Liver (tissue), 9 donors: Measurements from ENCODE around the gene PDE4D. TPM values are rescaled to one million over a fixed set of nuclear protein-coding genes. Genes with fewer than 3 reads are reported as not detected.
"Not testable (repeated sequence)": the region's sequence is repeated elsewhere in the genome, so short reads cannot be mapped to it uniquely, and the experiment has no call there.

Experiments used
- DNase-seq: peaks from one replicate; pipeline ENCODE4 v3.0.0-alpha.2; 2017; ENCODE audit warnings: low spot score
- H3K27ac ChIP-seq, 2 donors: one replicate each; pipeline ENCODE4 v1.7.0; 2013; ENCODE audit warnings: inconsistent platforms in 2 of 2, low read length in 2 of 2, control low read depth in 1 of 2, low read depth in 1 of 2, mild to moderate bottlenecking in 1 of 2
- H3K27me3 ChIP-seq, 4 donors: one replicate each; pipeline versions ENCODE4 v1.6.1 to v1.7.0; 2013; ENCODE audit warnings: low read length in 3 of 4, inconsistent platforms in 1 of 4, mild to moderate bottlenecking in 1 of 4, moderate library complexity in 1 of 4; ENCODE audit not compliant: control insufficient read depth in 4 of 4, insufficient read depth in 4 of 4
- H3K36me3 ChIP-seq, 4 donors: one replicate each; pipeline versions ENCODE4 v1.6.1 to v1.7.0; 2013; ENCODE audit warnings: low read length in 3 of 4, mild to moderate bottlenecking in 3 of 4, low read depth in 1 of 4, moderate library complexity in 1 of 4; ENCODE audit not compliant: control insufficient read depth in 4 of 4, insufficient read depth in 3 of 4
- H3K4me1 ChIP-seq, 4 donors: one replicate each; pipeline versions ENCODE4 v1.6.1 to v1.7.0; 2013; ENCODE audit warnings: low read length in 3 of 4, mild to moderate bottlenecking in 3 of 4, moderate library complexity in 1 of 4; ENCODE audit not compliant: control insufficient read depth in 4 of 4, insufficient read depth in 4 of 4
- H3K4me3 ChIP-seq, 3 donors: one replicate each; pipeline versions ENCODE4 v1.6.1 to v1.7.0; 2013; ENCODE audit warnings: low read length in 3 of 3, control low read depth in 1 of 3, low read depth in 1 of 3, mild to moderate bottlenecking in 1 of 3
- H3K9ac ChIP-seq, 2 donors: one replicate each; pipeline ENCODE4 v1.7.0; 2013; ENCODE audit warnings: low read length in 2 of 2, mild to moderate bottlenecking in 2 of 2, moderate library complexity in 2 of 2, control low read depth in 1 of 2, low read depth in 1 of 2
- H3K9me3 ChIP-seq, 4 donors: one replicate each; pipeline versions ENCODE4 v1.6.1 to v1.7.0; 2013; ENCODE audit warnings: low read length in 3 of 4; ENCODE audit not compliant: control insufficient read depth in 4 of 4
- EGR1 ChIP-seq, 2 donors: IDR thresholded peaks; 2 replicates each; pipeline ENCODE4 v1.6.1; 2016 to 2018; ENCODE audit warnings: antibody characterized with exemption in 2 of 2, low read depth in 2 of 2
- FOXA1 ChIP-seq: IDR thresholded peaks from 2 replicates; pipeline ENCODE4 v1.6.1; 2016; ENCODE audit warnings: antibody characterized with exemption
- GABPA ChIP-seq, 2 donors: IDR thresholded peaks in 1 of 2; conservative IDR thresholded peaks in 1 of 2; 2 replicates each; pipeline ENCODE4 v1.6.1; 2016; ENCODE audit warnings: antibody characterized with exemption in 2 of 2, mild to moderate bottlenecking in 1 of 2, moderate library complexity in 1 of 2
- HNF4A ChIP-seq, 2 donors: conservative IDR thresholded peaks; 2 replicates each; pipeline ENCODE4 v1.6.1; 2016; ENCODE audit warnings: antibody characterized with exemption in 2 of 2, mild to moderate bottlenecking in 2 of 2
- HNF4G ChIP-seq: IDR thresholded peaks from 2 replicates; pipeline ENCODE4 v1.6.1; 2016; ENCODE audit warnings: antibody characterized with exemption
- JUND ChIP-seq, 2 donors: IDR thresholded peaks; 2 replicates each; pipeline ENCODE4 v1.6.1; 2016; ENCODE audit warnings: antibody characterized with exemption in 2 of 2
- NR2F2 ChIP-seq: IDR thresholded peaks from 2 replicates; pipeline ENCODE4 v1.6.1; 2016; ENCODE audit warnings: antibody characterized with exemption
- RXRA ChIP-seq, 2 donors: IDR thresholded peaks; 2 replicates each; pipeline ENCODE4 v1.6.1; 2017 to 2018; ENCODE audit warnings: antibody characterized with exemption in 2 of 2, mild to moderate bottlenecking in 1 of 2
- SP1 ChIP-seq: IDR thresholded peaks from 2 replicates; pipeline ENCODE4 v1.6.1; 2018; ENCODE audit warnings: antibody characterized with exemption, mild to moderate bottlenecking
- TAF1 ChIP-seq: conservative IDR thresholded peaks from 2 replicates; pipeline ENCODE4 v1.6.1; 2016; ENCODE audit warnings: antibody characterized with exemption, mild to moderate bottlenecking
- YY1 ChIP-seq: IDR thresholded peaks from 2 replicates; pipeline ENCODE4 v1.6.1; 2016; ENCODE audit warnings: antibody characterized with exemption, mild to moderate bottlenecking
- WGBS: extraction: QIAGEN DNeasy Blood & Tissue Kit; methylation state at CpG from one replicate; pipeline ENCODE4 v1.1.7; 2013; 5-methylcytosine and 5-hydroxymethylcytosine counted together
- polyA plus RNA-seq, 2 donors: library from polyadenylated mRNA; stranded (reverse) in 1 of 2; unstranded in 1 of 2; fragments of 200-250 nt in 1 of 2; fragments of >200 nt in 1 of 2; fragmentation: Nextera tagmentation in 1 of 2; extraction: Ambion mirVana in 1 of 2; gene quantifications; one replicate each; pipeline versions ENCODE4 v1.2.1 to v1.2.3, GENCODE V29; 2013 to 2015
- total RNA-seq, 2 donors: library from RNA; depleted of rRNA; stranded (reverse); fragments of >200 nt; gene quantifications; one replicate each; pipeline ENCODE4 v1.2.3, GENCODE V29; 2014
- TF ChIP-seq, protein P1 (sequence below): IDR thresholded peaks from 2 replicates; pipeline ENCODE4 v1.6.1; 2016; ENCODE audit warnings: antibody characterized with exemption
- TF ChIP-seq, protein P2 (sequence below): IDR thresholded peaks from 2 replicates; pipeline ENCODE4 v1.6.1; 2016; ENCODE audit warnings: antibody characterized with exemption
- TF ChIP-seq, protein P3 (sequence below): IDR thresholded peaks from 2 replicates; pipeline ENCODE4 v1.6.1; 2016; ENCODE audit warnings: antibody characterized with exemption
- TF ChIP-seq, protein P4 (sequence below): IDR thresholded peaks from 2 replicates; pipeline ENCODE4 v1.6.1; 2016; ENCODE audit warnings: antibody characterized with exemption, mild to moderate bottlenecking
- TF ChIP-seq, protein P5 (sequence below): fragments of 150-350 bp; IDR thresholded peaks from 2 replicates; pipeline ENCODE4 v1.5.1; 2017; ENCODE audit warnings: improper control_type of control experiment, low read depth, low read length; ENCODE audit not compliant: missing input control
- donor health status: healthy.
- donor health status: healthy.
- donor health status: healthy.
- donor health status: healthy.
- donor health status: healthy.

PDE4D gene
- total and polyA plus RNA-seq, 4 donors: 0.67 to 11.9 (median 6.5) TPM

DNA sequence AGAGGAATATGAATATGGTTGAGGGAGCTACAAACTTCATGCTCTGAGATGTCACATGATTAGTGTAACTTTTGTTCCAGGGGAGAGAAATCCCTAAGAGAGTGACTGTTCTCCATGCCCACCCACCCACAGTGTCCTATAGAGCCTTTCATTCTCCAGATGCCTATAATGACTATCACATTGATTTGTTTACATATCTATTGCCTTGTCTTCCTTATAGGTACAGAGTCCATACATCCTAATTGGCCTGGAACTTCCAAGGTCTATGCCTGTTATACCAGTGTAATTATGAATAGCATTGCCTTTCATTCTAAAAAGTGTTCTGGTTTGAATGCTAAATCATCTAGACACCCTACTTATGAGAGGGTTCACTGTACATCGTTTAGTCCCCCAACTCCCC lies 835.3 kb downstream of the PDE4D start:
- Histone ChIP-seq H3K4me1 (no peaks in the 10 kb centered on the region), H3K27me3 (peaks cover 0 to 5% (median 0%) of the 10 kb centered on the region in 4 donors), H3K9ac (no peak overlapping the region), H3K27ac (no peak overlapping the region), H3K4me3 (no peak overlapping the region), H3K9me3 (no peaks in the 10 kb centered on the region), H3K36me3 (no peaks in the 10 kb centered on the region)
- DNase-seq: no peak
- TF ChIP-seq, protein P1, sequence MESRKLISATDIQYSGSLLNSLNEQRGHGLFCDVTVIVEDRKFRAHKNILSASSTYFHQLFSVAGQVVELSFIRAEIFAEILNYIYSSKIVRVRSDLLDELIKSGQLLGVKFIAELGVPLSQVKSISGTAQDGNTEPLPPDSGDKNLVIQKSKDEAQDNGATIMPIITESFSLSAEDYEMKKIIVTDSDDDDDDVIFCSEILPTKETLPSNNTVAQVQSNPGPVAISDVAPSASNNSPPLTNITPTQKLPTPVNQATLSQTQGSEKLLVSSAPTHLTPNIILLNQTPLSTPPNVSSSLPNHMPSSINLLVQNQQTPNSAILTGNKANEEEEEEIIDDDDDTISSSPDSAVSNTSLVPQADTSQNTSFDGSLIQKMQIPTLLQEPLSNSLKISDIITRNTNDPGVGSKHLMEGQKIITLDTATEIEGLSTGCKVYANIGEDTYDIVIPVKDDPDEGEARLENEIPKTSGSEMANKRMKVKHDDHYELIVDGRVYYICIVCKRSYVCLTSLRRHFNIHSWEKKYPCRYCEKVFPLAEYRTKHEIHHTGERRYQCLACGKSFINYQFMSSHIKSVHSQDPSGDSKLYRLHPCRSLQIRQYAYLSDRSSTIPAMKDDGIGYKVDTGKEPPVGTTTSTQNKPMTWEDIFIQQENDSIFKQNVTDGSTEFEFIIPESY: no peak
- TF ChIP-seq, protein P2, sequence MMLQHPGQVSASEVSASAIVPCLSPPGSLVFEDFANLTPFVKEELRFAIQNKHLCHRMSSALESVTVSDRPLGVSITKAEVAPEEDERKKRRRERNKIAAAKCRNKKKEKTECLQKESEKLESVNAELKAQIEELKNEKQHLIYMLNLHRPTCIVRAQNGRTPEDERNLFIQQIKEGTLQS: no peak
- TF ChIP-seq JUND (IDR thresholded peaks at IDR 0.05) (no peak), HNF4G (no peak), FOXA1 (no peak), RXRA (IDR thresholded peaks at IDR 0.05) (no peak), SP1 (no peak)
- TF ChIP-seq, protein P3, sequence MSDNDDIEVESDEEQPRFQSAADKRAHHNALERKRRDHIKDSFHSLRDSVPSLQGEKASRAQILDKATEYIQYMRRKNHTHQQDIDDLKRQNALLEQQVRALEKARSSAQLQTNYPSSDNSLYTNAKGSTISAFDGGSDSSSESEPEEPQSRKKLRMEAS: no peak
- TF ChIP-seq, protein P4, sequence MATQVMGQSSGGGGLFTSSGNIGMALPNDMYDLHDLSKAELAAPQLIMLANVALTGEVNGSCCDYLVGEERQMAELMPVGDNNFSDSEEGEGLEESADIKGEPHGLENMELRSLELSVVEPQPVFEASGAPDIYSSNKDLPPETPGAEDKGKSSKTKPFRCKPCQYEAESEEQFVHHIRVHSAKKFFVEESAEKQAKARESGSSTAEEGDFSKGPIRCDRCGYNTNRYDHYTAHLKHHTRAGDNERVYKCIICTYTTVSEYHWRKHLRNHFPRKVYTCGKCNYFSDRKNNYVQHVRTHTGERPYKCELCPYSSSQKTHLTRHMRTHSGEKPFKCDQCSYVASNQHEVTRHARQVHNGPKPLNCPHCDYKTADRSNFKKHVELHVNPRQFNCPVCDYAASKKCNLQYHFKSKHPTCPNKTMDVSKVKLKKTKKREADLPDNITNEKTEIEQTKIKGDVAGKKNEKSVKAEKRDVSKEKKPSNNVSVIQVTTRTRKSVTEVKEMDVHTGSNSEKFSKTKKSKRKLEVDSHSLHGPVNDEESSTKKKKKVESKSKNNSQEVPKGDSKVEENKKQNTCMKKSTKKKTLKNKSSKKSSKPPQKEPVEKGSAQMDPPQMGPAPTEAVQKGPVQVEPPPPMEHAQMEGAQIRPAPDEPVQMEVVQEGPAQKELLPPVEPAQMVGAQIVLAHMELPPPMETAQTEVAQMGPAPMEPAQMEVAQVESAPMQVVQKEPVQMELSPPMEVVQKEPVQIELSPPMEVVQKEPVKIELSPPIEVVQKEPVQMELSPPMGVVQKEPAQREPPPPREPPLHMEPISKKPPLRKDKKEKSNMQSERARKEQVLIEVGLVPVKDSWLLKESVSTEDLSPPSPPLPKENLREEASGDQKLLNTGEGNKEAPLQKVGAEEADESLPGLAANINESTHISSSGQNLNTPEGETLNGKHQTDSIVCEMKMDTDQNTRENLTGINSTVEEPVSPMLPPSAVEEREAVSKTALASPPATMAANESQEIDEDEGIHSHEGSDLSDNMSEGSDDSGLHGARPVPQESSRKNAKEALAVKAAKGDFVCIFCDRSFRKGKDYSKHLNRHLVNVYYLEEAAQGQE: no peak
- WGBS: 95% methylated on average over 1 of the region's 1 CpG

DNA sequence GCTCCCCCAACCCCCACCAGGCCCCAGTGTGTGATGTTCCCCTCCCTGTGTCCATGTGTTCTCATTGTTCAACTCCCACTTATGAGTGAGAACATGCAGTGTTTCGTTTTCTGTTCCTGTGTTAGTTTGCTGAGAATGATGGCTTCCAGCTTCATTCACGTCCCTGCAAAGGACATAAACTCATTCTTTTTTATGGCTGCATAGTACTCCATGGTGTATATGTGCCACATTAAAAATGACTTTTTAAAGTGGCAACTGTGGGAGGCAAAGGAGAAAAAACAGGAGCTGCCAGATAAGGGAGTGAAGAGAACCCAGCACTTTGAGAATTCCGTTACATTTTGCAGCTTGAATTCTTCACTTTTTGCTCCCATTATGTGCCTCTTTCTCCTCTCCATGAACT lies 836.9 kb downstream of the PDE4D start:
- H3K4me1 ChIP-seq, H3K9me3 ChIP-seq, DNase-seq, H3K4me3 ChIP-seq, H3K9ac ChIP-seq, H3K36me3 ChIP-seq, H3K27me3 ChIP-seq, H3K27ac ChIP-seq: not testable (repeated sequence)
- 90% methylated on average over 3 of the region's 3 CpGs for WGBS

DNA sequence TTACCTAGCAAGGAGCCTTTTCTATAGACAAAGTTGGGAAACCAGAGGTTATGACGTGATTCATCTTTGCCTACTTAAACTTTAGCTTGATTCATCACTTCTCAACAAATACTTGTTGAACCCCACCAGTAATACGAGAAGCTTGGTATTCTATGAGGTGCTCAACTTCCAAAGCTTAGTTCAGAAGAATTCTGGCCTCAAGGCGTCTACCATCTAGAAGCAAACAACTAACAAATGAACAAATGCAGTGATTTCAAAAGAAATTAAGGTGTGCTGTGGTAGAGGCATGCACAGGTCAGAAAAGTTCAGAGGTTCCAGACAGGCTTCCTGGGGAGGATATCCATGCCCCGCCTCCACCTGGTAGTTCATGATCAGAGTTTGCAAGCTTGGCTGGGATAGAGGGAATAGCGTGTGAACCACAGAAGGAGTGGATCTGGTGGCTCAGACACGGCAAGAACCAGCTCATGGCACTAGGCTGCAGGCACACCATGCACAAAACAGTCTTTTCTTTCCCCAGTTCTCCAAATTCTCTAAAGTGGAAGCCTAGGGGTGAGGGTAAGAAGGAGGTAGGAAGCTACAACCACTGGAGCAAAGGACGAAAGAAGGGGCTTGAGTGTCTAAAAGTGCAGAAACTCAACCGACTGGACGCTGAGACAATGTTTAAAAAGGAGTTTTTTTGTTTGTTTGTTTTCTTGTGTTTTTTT lies 837.6 kb downstream of the PDE4D start:
- DNase-seq: no peak
- Histone ChIP-seq H3K27ac (no peak overlapping the region), H3K4me3 (no peak overlapping the region), H3K4me1 (no peaks in the 10 kb centered on the region), H3K27me3 (no peaks in the 10 kb centered on the region), H3K36me3 (no peaks in the 10 kb centered on the region), H3K9ac (no peak overlapping the region), H3K9me3 (no peaks in the 10 kb centered on the region)
- WGBS: 86% methylated on average over 9 of the region's 9 CpGs
- TF ChIP-seq NR2F2 (no peak), GABPA (IDR thresholded peaks at IDR 0.05 in 1 of 2, conservative IDR thresholded peaks at IDR 0.05 in 1 of 2) (no peak), YY1 (no peak), JUND (IDR thresholded peaks at IDR 0.05) (no peak), HNF4A (conservative IDR thresholded peaks at IDR 0.05) (no peak), HNF4G (no peak), SP1 (no peak), TAF1 (no peak), EGR1 (IDR thresholded peaks at IDR 0.05; ENCODE audit: low read depth in 2 of 2) (no peak)
- TF ChIP-seq, protein P5, sequence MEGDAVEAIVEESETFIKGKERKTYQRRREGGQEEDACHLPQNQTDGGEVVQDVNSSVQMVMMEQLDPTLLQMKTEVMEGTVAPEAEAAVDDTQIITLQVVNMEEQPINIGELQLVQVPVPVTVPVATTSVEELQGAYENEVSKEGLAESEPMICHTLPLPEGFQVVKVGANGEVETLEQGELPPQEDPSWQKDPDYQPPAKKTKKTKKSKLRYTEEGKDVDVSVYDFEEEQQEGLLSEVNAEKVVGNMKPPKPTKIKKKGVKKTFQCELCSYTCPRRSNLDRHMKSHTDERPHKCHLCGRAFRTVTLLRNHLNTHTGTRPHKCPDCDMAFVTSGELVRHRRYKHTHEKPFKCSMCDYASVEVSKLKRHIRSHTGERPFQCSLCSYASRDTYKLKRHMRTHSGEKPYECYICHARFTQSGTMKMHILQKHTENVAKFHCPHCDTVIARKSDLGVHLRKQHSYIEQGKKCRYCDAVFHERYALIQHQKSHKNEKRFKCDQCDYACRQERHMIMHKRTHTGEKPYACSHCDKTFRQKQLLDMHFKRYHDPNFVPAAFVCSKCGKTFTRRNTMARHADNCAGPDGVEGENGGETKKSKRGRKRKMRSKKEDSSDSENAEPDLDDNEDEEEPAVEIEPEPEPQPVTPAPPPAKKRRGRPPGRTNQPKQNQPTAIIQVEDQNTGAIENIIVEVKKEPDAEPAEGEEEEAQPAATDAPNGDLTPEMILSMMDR: no peak
- TF ChIP-seq, protein P2: no peak
- TF ChIP-seq, protein P1: no peak
- TF ChIP-seq, protein P3: no peak
